ENCODE measurements around the gene PCDHGA7. TPM values are rescaled to one million over a fixed set of nuclear protein-coding genes. Genes with fewer than 3 reads are reported as not detected.
"Not testable (repeated sequence)": the region's sequence is repeated elsewhere in the genome, so short reads cannot be mapped to it uniquely, and the experiment has no call there.

PCDHGA7 gene
- total and polyA plus RNA-seq, 2 experiments from 2014 or later, result 0.20 to 1.0 TPM

- peaks cover 7% of the 10 kb centered on the region for H3K9me3 ChIP-seq (ENCODE audit: low read depth)
- H3K36me3 ChIP-seq, result no peaks in the 10 kb centered on the region
- H3K4me1 ChIP-seq (ENCODE audit: low read depth), result no peaks in the 10 kb centered on the region
- DNase-seq (ENCODE audit: low read depth in 1 of 2, low spot score in 1 of 2), result no peak
- H3K27ac ChIP-seq, result no peak within 1 kb of the TSS
- no peaks in the 10 kb centered on the region for H3K27me3 ChIP-seq
- no peak within 1 kb of the TSS for H3K4me3 ChIP-seq
- no peak for TF ChIP-seq CTCF (IDR thresholded peaks at IDR 0.05; ENCODE audit: low read depth, low read length)
These were observed 10.1 kb downstream of the PCDHGA7 start, which contains the start of gene PCDHGA8 for GRCh38 chr5:141392429-141393198. TSS of gene PCDHGA8 (plus strand) at chr5:141392633. CDS start at chr5:141392814, 181 bp downstream.

GRCh38 chr5:141393267-141393666 lies 10.7 kb downstream of the PCDHGA7 start:
- H3K27me3 ChIP-seq, result no peaks in the 10 kb centered on the region
- no peak for DNase-seq (ENCODE audit: low read depth in 1 of 2, low spot score in 1 of 2)
- H3K4me3 ChIP-seq, result no peak overlapping the region
- H3K27ac ChIP-seq, result no peak overlapping the region
- H3K9me3 ChIP-seq (ENCODE audit: low read depth), result peaks cover 7% of the 10 kb centered on the region
- H3K36me3 ChIP-seq, result no peaks in the 10 kb centered on the region
- H3K4me1 ChIP-seq (ENCODE audit: low read depth), result no peaks in the 10 kb centered on the region
- TF ChIP-seq CTCF (IDR thresholded peaks at IDR 0.05; ENCODE audit: low read depth, low read length), result no peak

- H3K4me1 ChIP-seq (ENCODE audit: low read depth); H3K9me3 ChIP-seq (ENCODE audit: low read depth); H3K4me3 ChIP-seq; H3K27ac ChIP-seq; H3K27me3 ChIP-seq; H3K36me3 ChIP-seq; DNase-seq (ENCODE audit: low read depth in 1 of 2, low spot score in 1 of 2): not testable (repeated sequence)
These were observed 12.1 kb downstream of the PCDHGA7 start for GRCh38 chr5:141394401-141395187.

GRCh38 chr5:141397756-141398551 lies 15.4 kb downstream of the PCDHGA7 start, which contains the start of gene PCDHGB5:
TSS of gene PCDHGB5 (plus strand) at chr5:141397947. CDS start at chr5:141398128, 181 bp downstream.
- peak in 1 of 2 donors; percentile 60 for DNase-seq (ENCODE audit: low read depth in 1 of 2, low spot score in 1 of 2)
- not testable (repeated sequence) for H3K27ac ChIP-seq; H3K4me1 ChIP-seq (ENCODE audit: low read depth); H3K36me3 ChIP-seq; H3K27me3 ChIP-seq; H3K4me3 ChIP-seq; H3K9me3 ChIP-seq (ENCODE audit: low read depth)
- peak; percentile 58 for TF ChIP-seq CTCF (IDR thresholded peaks at IDR 0.05; ENCODE audit: low read depth, low read length)

- H3K27me3 ChIP-seq, result no peaks in the 10 kb centered on the region
- H3K4me3 ChIP-seq, result no peak overlapping the region
- no peaks in the 10 kb centered on the region for H3K4me1 ChIP-seq (ENCODE audit: low read depth)
- no peaks in the 10 kb centered on the region for H3K9me3 ChIP-seq (ENCODE audit: low read depth)
- H3K27ac ChIP-seq, result no peak overlapping the region
- TF ChIP-seq CTCF (IDR thresholded peaks at IDR 0.05; ENCODE audit: low read depth, low read length), result no peak
- H3K36me3 ChIP-seq, result no peaks in the 10 kb centered on the region
- DNase-seq (ENCODE audit: low read depth in 1 of 2, low spot score in 1 of 2), result no peak
These were observed 16.1 kb downstream of the PCDHGA7 start for GRCh38 chr5:141398608-141399007.

Data from cardiac muscle cell (in vitro differentiated cells and primary cell).